Upper lobe of left lung (tissue), 4 donors: ENCODE measurements around the gene TADA1.

Source experiments
- CTCF ChIP-seq, 6 experiments: fragments of 450-650 bp in 4 of 6; fragments of 200-600 bp in 2 of 6; sonication (generic) in 2 of 6; IDR thresholded peaks; one replicate each; pipeline ENCODE4 v1.5.1; 2016 to 2019; ENCODE audit warnings: antibody characterized with exemption in 6 of 6
- POLR2A ChIP-seq, 4 donors: fragments of 450-650 bp; IDR thresholded peaks; one replicate each; pipeline ENCODE4 v1.5.1; 2016 to 2017; ENCODE audit warnings: antibody characterized with exemption in 4 of 4, mild to moderate bottlenecking in 2 of 4

GRCh38 chr1:166902279-166902678 is 26.2 kb upstream of the TADA1 start:
- TF ChIP-seq POLR2A (IDR thresholded peaks at IDR 0.05) = no peak
- no peak for TF ChIP-seq CTCF (IDR thresholded peaks at IDR 0.05)
